HG03097 (cell line): Measurements from ENCODE around the gene RAB35.
"Not testable (repeated sequence)": the region's sequence is repeated elsewhere in the genome, so short reads cannot be mapped to it uniquely, and the experiment has no call there.

ENCODE experiments used
- ATAC-seq: cut with Tn5 transposase; IDR thresholded peaks from one replicate; pipeline ENCODE4 v1.9.1; 2021; ENCODE audit not compliant: unreplicated experiment, low FRiP score

The RAB35 gene

GRCh38 chr12:120064054-120064940 is 52.3 kb downstream of the RAB35 start:
- no peak for ATAC-seq

GRCh38 chr12:120062976-120063579 is 53.5 kb downstream of the RAB35 start:
- ATAC-seq, result no peak

- ATAC-seq, result no peak
Measured at GRCh38 chr12:120061575-120062214, 54.9 kb downstream of the RAB35 start.

GRCh38 chr12:120060717-120061116 is 55.8 kb downstream of the RAB35 start:
- ATAC-seq, result no peak

- no peak for ATAC-seq
Measured at GRCh38 chr12:120060196-120060595, 56.4 kb downstream of the RAB35 start.

GRCh38 chr12:120056739-120057138 is 59.8 kb downstream of the RAB35 start:
- no peak for ATAC-seq

- ATAC-seq, result no peak
Measured at GRCh38 chr12:120055231-120056000, 61.1 kb downstream of the RAB35 start.

GRCh38 chr12:120054293-120054692 is 62.3 kb downstream of the RAB35 start:
- no peak for ATAC-seq

- no peak for ATAC-seq
Measured at GRCh38 chr12:120051535-120051934, 65.0 kb downstream of the RAB35 start.

- ATAC-seq, result no peak
Measured at GRCh38 chr12:120049426-120049825, 67.1 kb downstream of the RAB35 start.

- no peak for ATAC-seq
Measured at GRCh38 chr12:120048263-120048662, 68.3 kb downstream of the RAB35 start.

- ATAC-seq, result no peak
Measured at GRCh38 chr12:120047072-120047471, 69.5 kb downstream of the RAB35 start.

GRCh38 chr12:120045367-120045766 is 71.2 kb downstream of the RAB35 start:
- not testable (repeated sequence) for ATAC-seq
